Transverse colon (tissue), 4 donors: ENCODE measurements around the gene PPP1R3A.

ENCODE experiments used
- CTCF ChIP-seq, 5 experiments: fragments of 200-600 bp in 3 of 5; fragments of 450-650 bp in 2 of 5; sonication (generic) in 3 of 5; IDR thresholded peaks; 1 replicate in 2 of 5; 2 replicates in 3 of 5; pipeline ENCODE4 v1.5.1; 2016 to 2017; ENCODE audit warnings: antibody characterized with exemption in 5 of 5, inconsistent platforms in 3 of 5, mild to moderate bottlenecking in 2 of 5, moderate library complexity in 1 of 5
- POLR2A ChIP-seq: fragments of 450-650 bp; IDR thresholded peaks from one replicate; pipeline ENCODE4 v1.6.1; 2016; ENCODE audit warnings: antibody characterized with exemption, mild to moderate bottlenecking, moderate library complexity
- POLR2AphosphoS5 ChIP-seq, 3 donors: sonication (generic); formaldehyde crosslinking; IDR thresholded peaks; one replicate each; pipeline ENCODE4 v1.6.1; 2016; ENCODE audit warnings: antibody characterized with exemption in 3 of 3

DNA sequence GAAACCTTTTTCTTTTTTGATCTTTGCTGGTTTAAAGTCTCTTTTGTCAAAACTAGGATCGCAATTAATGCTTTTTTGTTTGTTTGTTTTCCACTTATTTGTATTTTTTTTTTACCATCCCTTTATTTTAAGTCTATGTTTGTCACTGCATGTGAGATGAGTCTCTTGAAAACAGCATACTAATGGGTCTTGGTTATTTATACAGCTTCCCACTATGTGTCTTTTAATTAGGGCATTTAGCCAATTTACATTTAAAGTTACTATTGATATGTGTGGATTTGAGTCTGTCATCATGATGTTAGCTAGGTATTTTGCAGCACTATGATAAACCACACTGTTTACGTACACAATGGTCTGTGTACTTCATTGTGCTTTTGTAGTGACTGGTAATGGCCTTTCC lies 34.7 kb upstream of the PPP1R3A start:
- no peak for TF ChIP-seq CTCF (IDR thresholded peaks at IDR 0.05)
- no peak for TF ChIP-seq POLR2A
- TF ChIP-seq POLR2AphosphoS5 (IDR thresholded peaks at IDR 0.05), result no peak
